T-helper 9 cell (primary cell): ENCODE results near the gene SELENOO.
A peak's percentile ranks its signal among the peaks of the same experiment; 100 is the strongest.

Experiments used
- DNase-seq: peaks from one replicate; pipeline ENCODE4 v3.0.0-alpha.2; 2020

SELENOO gene

GRCh38 chr22:50184902-50185374 lies 15.9 kb upstream of the SELENOO start:
- no peak for DNase-seq

DNA sequence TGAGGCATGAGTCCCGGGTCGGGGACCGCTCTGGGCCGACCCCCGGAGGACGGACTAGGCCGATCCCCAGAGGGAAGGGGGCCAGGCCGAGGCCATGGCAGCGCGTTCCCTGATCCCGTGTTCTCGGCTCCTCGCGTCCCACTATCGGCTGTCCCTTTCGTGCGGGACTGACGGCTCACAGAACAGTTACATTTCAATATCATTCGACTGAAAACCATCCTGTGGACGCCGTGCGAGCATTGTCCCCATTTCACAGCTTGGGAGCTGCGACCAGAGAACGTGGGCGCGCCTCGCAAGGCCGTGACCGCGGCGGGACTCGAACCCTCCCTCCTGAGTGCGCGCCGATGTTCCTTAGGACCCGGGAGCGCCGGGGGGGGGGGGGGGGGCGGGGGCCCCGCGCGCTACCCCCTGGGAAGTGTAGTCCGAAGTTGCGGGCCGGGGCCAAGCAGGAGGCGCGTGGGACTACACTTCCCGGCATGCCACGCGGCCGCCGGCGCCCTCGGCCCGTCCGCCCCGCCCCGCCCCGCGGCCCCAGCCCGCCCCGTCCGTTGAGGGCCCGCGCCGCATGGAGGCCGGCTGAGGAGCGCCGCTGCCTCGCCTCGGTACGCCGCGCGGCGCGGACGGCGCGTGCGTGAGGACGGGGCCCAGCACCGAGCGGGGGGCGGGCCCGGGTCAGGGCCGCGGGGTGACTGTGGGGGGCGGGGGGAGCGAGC lies 15.3 kb upstream of the SELENOO start, which contains the start of gene TRABD:
Gene TRABD, plus strand, starts transcription at position 539 of the 713 bp plus-strand sequence. CDS start 7,148 bp downstream, outside the sequence.
- peak; percentile 85 for DNase-seq

GRCh38 chr22:50186181-50186714 lies 14.6 kb upstream of the SELENOO start:
- no peak for DNase-seq

DNA sequence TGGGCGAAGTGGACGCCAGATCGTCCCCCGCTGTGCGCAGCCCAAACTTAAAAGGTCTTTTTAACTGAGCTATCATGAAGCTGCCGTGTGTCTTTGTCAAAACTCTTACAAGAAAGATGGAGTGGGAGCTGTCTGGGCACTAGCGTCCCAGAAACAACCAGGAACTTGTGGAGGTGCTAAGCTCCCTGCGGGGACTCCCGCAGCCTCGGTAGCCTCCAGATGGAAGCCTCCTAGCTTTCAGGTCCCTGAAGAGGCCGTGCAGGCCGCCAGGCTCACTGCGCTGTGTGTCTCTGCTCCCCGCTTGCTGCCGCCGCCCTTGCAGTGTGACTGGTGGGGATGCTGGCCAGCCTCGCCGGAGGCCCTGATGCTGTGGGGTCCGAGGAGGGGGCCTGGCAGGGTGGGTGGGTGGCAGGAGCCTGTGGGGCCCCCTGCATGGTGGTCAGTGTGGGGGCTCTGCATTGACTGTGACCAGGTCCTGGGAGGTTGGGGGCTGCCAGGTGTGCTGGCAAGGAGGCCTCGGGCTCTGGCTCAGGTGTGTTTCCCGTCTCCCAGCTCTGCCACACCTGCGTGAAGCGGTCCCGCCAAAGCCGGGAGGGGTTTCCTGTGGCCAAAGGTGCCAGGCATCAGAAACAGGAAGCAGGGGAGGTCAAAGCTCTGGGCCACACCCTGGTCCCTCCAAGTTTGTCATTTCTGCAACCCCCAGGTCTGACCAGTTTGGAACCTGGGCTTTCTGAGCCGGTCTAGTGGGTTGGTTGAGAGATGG lies 13.9 kb upstream of the SELENOO start:
- DNase-seq, result no peak

GRCh38 chr22:50188356-50188755 lies 12.5 kb upstream of the SELENOO start:
- DNase-seq, result no peak

DNA sequence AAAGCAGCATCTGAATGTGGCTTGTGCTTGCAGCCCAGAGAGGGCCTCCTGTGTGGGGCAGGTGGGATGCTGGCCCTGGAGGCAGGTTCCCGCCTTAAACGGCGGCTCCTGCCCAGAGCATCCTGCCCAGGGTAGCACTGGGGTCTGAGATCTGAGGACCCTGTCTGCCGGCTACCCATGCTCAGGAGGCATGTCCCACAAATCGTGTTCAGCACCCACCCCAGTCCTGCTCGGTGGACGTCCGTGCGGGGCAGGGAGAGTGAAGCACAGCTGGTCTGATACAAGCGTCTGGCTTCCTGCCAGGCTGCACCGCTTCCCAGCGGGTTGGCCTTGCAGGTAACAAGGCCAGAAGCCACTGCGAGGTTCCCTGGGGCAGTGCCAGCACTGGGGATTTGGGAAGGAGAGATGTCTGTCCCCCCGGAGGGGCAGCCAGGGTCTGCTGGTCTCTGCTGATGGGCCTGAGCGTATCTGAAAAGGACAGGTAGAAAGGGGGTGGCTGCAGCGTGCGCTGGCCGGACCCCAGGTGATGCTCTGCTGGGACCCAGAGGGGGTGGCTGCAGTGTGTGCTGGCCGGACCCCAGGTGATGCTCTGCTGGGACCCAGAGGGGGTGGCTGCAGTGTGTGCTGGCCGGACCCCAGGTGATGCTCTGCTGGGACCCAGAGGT lies 11.5 kb upstream of the SELENOO start:
- no peak for DNase-seq

DNA sequence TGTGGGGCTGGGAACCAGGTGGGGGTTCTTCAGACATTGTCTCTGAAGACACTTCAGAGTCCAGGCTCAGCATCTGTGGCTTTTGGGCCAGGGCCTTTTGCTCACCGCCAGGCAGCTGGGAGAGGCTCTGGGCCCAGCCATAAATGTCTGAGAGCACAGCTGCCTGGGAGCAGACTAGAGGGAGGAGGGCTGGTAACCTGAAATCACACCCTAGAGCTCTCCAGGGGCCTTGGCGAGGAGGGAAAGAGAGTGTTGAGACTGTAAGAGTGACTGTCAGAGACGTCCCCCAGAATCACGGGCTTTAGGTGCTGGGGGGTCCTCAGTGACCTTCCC lies 11.0 kb upstream of the SELENOO start:
- no peak for DNase-seq

GRCh38 chr22:50190182-50190940 lies 10.4 kb upstream of the SELENOO start:
- DNase-seq, result peak; percentile 69

DNA sequence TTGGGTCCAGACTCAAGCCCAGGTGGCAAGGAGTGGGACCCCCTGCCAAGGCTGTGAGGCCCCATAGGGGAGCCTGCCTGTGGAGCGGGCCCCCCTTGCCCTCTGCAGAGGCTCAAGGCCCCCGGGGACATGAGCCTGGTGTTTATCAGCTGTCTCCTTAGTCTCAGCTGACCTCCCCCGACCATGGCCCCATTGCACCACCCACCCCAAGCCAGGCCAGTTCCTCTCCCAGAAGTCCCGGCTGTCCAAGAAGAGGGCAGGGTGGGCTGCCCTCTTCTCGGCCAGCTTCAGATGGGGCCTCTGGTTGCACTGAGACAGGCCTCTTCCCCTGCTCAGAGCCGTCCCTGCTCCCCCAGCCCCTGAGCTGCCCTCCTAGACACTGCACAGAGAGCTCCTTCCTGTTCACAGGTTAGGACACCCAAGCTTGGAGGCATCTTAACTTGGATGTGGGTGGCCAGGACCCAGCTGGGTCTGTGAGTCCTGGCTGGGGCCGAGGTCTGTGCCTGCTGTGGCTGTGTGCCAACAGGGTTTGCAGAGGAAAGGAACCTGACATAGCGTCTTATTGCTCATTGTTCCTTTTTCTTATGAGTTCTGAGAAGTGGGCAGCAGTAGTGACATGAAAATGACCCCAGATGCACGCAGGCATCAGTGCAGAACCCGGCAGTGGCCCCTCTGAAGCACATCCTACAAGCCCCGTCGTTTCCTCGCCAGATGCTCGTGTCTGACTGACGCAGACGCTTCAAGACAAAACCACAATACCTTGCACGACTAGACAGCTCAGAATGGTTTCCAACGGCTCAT lies 9.7 kb upstream of the SELENOO start:
- DNase-seq, result peak; percentile 74

DNA sequence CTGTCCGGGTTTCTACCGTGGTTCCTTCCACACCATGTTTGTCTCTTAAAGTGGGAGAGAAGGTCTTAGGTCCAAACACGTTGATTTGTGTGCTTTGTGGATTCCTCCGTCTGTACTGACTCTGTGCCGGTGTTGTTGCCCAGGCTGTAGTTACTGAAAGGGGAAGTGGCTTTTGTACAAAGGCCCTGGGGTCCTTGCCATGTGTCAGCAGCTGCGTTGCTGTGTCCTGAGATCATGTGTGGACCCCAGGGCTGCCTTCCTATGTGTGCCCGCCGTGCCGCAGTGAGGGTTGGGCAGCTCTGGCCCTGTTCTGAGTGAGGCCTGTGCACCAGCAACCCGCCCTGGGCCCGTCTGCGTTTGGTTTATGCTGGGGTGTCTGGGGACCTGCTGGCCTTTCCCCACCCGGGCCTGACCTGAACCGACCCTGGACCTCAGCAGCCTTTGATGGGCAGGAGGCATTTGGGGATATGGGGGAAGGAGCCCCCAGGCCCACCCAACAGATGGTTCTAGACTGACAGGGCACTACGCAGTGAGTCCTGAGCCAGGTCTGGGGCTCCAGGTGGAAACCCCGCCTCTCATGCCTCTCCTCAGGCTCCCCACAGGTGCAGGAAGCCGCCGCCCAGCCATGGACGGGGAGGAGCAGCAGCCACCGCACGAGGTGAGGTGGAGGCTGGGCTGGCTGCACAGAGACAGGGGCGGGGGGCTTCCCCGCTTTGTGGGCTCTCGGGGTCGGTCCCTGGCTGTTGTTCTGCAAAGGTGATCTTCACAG lies 8.2 kb upstream of the SELENOO start:
- peak; percentile 54 for DNase-seq

DNA sequence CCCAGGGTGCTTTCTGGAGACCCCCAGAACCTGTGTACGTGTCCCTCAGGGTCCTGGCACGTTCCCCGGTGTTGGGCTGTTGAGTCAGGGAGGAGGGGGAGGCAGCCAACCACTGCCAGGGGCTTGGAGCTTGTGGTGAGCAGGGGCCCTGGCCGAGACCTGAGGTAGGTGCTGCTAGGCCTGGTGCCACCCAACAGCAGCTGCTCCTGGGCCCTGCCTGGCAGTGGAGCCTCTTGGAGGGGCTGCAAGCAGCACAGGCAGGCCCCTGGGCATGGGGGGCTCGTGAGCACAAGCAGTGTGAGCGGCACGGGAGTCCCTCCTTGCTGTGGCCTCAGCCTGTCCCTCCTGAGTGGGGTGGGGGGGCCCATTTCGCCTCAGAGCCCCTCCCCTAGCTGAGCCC lies 7.2 kb upstream of the SELENOO start:
- DNase-seq, result no peak

DNA sequence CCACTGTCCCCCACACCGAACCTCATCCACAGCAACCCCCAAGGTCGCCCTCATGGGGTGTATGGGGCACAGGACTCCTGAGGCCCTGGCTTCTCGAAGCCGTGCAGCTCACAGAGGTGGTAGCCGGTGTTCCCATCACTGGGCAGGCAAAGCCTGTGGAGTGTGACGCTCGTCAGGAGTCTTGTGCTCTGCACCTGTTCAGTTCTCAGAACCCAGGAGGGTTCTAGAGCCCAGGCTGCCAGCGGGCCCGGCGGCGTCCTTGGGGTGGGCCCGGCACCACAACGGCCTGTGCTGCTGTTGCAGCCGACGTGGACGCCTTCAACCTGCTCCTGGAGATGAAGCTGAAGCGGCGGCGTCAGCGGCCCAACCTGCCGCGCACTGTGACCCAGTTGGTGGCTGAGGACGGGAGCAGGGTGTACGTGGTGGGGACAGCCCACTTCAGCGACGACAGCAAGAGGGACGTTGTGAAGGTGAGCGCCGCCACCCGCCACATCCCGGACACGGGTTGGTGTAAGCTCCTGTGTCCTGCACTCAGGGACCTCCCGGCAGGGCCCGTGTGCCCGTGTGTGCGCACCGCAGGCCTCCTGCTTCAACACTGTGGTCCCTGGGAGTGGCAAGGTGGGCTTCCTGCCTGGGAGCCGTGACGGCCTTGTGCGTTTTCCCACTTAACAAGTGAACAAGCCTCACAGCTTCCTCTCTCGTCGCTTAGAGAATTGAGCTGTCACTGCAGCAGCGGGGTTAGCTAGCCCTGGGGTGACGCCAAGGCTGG lies 6.6 kb upstream of the SELENOO start:
- DNase-seq, result no peak

- DNase-seq, result no peak
Observed at GRCh38 chr22:50196256-50196655, 4.6 kb upstream of the SELENOO start.

GRCh38 chr22:50197000-50197800 lies 3.6 kb upstream of the SELENOO start:
- DNase-seq, result no peak

DNA sequence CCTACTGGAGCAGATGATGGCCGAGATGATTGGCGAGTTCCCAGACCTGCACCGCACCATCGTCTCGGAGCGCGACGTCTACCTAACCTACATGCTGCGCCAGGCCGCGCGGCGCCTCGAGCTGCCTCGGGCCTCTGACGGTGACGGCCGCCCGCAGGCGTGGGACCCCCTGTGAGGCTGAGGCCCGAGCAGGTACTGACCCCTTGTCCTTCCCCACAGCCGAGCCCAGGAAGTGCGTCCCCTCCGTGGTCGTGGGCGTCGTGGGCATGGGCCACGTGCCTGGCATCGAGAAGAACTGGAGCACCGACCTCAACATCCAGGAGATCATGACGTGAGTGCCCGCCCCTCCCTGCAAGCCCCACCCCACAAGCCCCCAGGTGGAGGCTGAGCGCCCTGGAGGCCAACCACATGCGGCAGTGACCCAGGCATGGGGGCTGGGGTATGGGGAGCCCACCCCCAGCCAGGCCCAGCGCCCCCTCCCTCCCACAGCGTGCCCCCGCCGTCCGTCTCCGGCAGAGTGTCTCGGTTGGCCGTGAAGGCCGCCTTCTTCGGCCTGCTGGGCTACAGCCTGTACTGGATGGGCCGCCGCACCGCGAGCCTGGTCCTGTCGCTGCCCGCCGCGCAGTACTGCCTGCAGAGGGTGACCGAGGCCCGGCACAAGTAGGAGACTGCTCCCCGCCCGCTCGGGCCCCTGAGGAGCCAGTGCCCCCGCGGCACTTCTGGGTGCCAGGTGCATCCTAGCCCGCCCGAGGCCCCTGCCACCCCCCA lies 2.8 kb upstream of the SELENOO start:
- no peak for DNase-seq

DNA sequence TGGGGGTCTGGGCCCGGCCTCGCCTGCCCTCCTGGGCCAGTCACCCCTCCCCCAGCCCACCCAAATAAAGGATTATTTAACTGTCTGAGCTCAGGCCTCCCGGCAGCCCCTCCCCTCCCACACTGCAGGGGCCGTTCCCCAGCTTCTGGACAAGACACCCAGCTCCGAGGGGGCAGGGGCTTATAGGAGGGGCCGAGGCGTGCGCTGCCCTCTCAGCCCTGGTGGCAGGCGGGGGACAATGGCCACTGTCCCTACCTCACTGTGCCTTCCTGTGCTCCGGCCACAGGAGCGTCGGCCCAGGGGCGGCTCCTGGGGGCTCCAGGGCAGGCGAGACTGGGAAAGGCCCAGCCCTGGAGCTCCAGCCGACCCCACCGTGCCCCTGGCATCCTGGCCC lies 2.2 kb upstream of the SELENOO start:
- DNase-seq, result no peak

GRCh38 chr22:50199251-50199721 lies 1.5 kb upstream of the SELENOO start:
- no peak for DNase-seq

DNA sequence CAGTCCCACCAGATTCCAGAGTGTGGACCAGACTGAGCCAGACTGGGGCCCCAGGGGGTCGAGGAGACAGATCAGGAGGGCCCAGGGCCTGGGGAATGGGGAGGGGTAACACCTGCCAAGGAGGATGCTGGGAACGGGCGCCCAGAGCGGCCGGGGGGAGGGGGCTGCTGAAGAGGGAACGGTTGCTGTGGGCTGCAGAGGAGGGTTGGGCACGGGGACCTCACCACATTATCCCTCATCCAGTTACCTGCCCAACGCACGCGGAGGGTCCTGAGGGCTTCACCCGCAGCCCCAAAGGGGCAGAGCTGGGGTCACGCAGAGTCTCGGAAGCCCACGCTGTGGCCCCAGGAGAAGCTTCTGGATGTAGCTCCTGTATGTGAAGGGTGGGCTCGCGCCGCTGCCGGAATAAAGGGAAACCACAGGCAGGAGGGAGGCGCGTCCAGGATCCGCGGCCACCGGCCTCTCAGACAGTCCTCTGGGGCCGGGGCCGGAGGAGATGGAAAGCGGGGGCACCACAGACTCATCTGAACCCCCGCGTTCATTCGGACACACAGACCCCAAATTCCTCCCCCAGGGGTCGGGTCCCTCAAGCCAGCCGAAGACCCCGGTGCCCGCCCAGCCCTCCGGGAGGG lies 866 bp upstream of the SELENOO start:
- no peak for DNase-seq
